ENCODE results near the gene PRRG1.
"Not testable (repeated sequence)": the region's sequence is repeated elsewhere in the genome, so short reads cannot be mapped to it uniquely, and the experiment has no call there.

Gene PRRG1

GRCh38 chrX:37472836-37473235 lies 123.7 kb downstream of the PRRG1 start:
- no peak for DNase-seq (ENCODE audit: low spot score)

GRCh38 chrX:37474478-37474877 lies 125.3 kb downstream of the PRRG1 start:
- no peak for DNase-seq (ENCODE audit: low spot score)

GRCh38 chrX:37476571-37477170 lies 127.5 kb downstream of the PRRG1 start:
- no peak for DNase-seq (ENCODE audit: low spot score)

- not testable (repeated sequence) for DNase-seq (ENCODE audit: low spot score)
Observed at GRCh38 chrX:37484335-37484734, 135.2 kb downstream of the PRRG1 start.

- no peak for DNase-seq (ENCODE audit: low spot score)
Observed at GRCh38 chrX:37485429-37485828, 136.3 kb downstream of the PRRG1 start.

- no peak for DNase-seq (ENCODE audit: low spot score)
Observed at GRCh38 chrX:37487271-37487670, 138.1 kb downstream of the PRRG1 start.

- no peak for DNase-seq (ENCODE audit: low spot score)
Observed at GRCh38 chrX:37488323-37488722, 139.2 kb downstream of the PRRG1 start.

- no peak for DNase-seq (ENCODE audit: low spot score)
Observed at GRCh38 chrX:37491686-37492085, 142.5 kb downstream of the PRRG1 start.

GRCh38 chrX:37495760-37496159 lies 146.6 kb downstream of the PRRG1 start:
- DNase-seq (ENCODE audit: low spot score) = not testable (repeated sequence)

- not testable (repeated sequence) for DNase-seq (ENCODE audit: low spot score)
Observed at GRCh38 chrX:37497126-37497525, 148.0 kb downstream of the PRRG1 start.

GRCh38 chrX:37498323-37498722 lies 149.2 kb downstream of the PRRG1 start:
- not testable (repeated sequence) for DNase-seq (ENCODE audit: low spot score)

GRCh38 chrX:37499649-37500048 lies 150.5 kb downstream of the PRRG1 start:
- not testable (repeated sequence) for DNase-seq (ENCODE audit: low spot score)

- DNase-seq (ENCODE audit: low spot score) = no peak
Observed at GRCh38 chrX:37504991-37505390, 155.8 kb downstream of the PRRG1 start.

Data from AG08395 (cell line).